ENCODE results near the gene RAB36. TPM values are rescaled to one million over a fixed set of nuclear protein-coding genes. Genes with fewer than 3 reads are reported as not detected.
"Not testable (repeated sequence)": the region's sequence is repeated elsewhere in the genome, so short reads cannot be mapped to it uniquely, and the experiment has no call there.

The RAB36 gene
- polyA plus RNA-seq, 4 donors: 6.8 to 18.0 (median 14.6) TPM

DNA sequence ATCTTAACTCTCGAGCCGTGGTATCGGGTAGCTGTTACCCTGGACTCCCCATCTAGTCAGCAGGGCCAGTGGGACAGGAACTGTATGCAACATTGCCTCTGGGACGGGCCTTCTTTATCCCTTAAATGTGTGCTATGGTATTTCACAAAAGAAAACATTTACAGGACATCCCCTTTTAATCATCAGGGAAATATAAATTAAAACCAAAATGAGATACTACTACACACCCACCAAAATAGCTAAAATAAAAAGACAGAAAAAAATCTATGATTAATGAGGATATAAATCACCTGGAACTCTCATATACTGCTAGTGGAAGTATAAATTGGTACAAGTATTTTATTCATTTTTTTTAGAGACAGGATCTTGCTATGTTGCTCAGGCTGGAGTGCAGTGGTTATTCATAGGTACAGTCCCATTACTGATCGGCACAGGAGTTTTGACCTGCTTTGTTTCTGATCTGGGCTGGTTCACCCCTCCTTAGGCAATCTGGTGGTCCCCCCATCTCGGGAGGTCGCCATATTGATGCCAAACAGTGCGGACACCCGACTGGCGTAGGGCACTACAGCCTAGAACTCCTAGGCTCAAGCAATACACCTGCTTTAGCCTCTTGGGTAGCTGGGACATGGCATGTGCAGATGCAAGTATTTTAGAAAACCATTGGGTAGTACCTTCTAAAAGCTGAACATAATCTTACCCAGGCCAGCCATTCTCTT lies 12.7 kb upstream of the RAB36 start:
- DNase-seq (ENCODE audit: low read depth in 4 of 4, low spot score in 3 of 4): no peak

DNA sequence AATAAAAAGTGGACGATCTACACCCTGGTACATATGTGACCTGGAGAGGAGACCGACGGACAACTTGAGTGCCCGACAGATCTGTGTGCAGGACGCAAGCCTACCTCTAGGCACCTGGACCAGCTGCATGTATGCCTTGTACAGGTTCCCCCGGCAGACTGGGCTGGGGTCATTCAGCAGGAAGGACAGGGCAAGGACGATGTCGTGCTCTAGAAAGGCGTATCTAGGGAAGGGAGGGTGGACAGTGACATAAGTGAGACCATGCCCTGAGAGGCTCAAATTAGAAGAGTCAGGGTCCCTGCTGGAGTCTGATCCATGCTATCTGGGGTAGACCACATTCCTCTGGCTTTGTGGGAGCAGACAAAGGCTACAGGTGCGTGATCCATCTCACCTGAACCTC lies 11.4 kb upstream of the RAB36 start:
- no peak for DNase-seq (ENCODE audit: low read depth in 4 of 4, low spot score in 3 of 4)

- not testable (repeated sequence) for DNase-seq (ENCODE audit: low read depth in 4 of 4, low spot score in 3 of 4)
These were observed 8.3 kb upstream of the RAB36 start for GRCh38 chr22:23136991-23137390.

DNA sequence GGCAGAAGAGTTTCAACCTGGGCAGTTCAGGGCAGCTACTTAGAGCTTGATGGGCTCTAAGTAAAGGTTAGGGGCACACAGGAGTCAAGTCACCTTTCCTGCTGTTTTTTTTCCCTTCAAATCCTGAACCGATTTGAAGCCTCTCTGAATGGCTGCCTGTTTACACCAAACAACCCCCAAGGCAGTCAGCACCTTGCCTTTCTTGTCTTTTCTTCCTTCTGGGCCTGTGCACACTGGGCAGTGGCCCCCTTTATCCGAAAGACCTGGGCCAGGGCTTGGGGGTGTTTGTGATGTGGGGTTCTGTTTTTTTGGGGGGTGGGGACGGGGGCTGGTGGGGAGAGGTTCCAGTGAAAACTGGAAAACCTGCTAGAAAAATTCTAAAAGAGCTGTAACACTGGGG lies 7.8 kb upstream of the RAB36 start:
- no peak for DNase-seq (ENCODE audit: low read depth in 4 of 4, low spot score in 3 of 4)

DNA sequence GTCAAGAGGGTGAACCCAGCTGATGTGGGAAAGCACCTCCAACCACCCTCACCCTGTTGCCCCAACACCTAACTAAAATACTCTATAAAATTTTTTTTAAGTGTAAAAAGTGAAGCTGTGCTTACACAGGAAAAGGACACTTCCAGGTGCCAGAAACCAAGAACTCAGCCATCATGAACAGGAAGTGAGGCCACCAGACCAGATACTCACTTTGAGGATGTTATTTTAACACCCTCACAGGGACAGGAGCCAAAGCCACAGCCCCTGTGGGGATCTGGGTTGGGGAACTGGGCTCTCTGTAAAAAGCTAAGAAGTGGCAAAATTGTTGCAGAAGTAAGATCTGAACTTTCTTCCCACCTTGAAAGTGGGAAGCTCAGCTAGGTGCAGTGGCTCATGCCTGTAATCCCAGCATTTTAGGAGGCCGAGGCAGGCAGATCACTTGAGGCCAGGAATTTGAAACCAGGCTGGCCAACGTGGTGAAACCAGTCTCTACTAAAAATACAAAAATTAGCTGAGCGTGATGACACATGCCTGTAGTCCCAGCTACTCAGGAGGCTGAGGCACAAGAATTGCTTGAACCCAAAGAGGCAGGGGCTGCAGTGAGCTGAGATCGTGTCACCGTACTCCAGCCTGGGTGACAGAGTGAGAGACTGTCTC lies 7.2 kb upstream of the RAB36 start:
- no peak for DNase-seq (ENCODE audit: low read depth in 4 of 4, low spot score in 3 of 4)

DNA sequence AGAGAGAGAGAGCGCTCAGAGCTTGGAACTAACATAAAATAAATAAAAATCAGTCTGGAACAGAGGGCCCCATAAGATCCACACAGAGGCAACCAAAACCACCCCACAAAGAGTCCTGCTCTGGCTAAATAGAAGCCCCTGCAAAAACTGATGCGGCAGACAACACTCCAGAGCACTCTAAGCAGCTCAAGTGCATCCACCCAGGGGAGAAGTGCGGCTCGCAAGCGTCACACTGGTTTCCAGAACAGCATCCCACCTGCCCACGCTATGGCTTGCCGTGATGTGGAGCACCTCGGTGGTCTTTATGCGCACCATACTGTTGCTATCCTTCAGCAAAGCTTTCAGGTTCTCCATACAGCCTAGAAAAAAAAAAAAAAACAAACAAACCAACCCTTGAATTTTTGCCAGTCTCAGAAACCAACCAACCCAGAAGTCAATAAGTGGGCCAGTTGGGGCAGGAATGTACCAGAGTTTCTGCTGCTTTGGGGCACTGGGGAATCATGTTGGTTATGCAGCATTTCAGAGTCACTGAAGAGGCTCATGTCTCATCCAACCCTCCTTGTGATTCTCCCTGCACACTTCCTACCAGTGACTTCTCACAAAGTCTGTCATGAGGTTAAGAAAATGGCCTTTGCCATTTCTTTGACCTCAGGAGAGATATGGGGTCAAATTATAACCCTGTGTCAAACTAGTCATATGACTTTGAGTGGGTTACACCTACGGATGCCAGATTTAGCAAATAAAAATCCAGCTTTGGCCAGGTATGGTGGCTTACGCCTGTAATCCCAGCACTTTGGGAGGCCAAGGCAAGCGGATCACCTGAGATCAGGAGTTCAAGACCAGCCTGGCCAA lies 6.5 kb upstream of the RAB36 start:
- no peak for DNase-seq (ENCODE audit: low read depth in 4 of 4, low spot score in 3 of 4)

GRCh38 chr22:23140385-23140784 lies 4.9 kb upstream of the RAB36 start:
- no peak for DNase-seq (ENCODE audit: low read depth in 4 of 4, low spot score in 3 of 4)

DNA sequence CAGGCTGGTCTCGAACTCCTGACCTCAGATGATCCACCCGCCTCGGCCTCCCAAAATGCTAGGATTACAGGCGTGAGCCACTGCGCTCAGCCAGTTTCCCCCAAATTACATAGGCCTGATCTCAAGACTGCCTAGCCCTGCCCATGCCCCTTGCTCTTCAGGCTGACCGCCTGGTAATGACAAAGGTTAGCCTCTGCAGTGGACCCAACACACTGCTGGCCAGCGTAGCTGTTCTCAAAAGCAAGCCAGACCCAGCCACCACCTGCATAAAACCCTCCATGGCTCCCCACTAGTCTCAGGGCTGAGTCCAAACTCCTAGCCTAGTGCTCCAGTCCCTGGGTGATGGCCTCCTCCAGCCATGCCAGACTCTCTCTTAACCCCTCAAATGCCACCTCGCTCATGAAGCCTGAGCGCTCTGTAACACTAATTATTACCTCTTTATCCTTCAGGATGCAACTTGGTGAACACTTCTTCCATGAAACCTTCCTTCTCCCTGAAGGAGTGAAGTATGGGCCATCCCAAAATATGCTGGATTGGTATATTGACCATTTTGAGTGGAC lies 2.7 kb upstream of the RAB36 start:
- DNase-seq (ENCODE audit: low read depth in 4 of 4, low spot score in 3 of 4): no peak

- no peak for DNase-seq (ENCODE audit: low read depth in 4 of 4, low spot score in 3 of 4)
These were observed 2.2 kb upstream of the RAB36 start for GRCh38 chr22:23143119-23143518.

DNA sequence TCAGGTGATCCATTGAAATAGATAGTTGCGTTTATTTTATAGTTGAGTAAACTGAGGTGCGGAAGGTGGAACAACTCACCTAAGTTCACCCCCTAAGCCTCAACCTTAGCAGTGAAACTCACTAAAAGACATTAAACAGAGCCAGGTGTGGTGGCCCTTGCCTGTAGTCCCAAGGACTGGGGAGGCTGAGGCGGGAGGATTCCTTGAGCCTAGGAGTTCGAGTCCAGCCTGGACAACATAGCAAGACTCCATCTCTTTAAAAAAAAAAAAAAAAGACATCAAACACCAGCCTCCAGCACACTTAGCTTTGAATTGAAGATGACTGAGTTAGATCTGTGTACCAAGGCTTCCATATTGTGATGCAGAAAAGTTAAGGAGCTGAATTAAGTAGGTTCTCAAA lies 845 bp upstream of the RAB36 start:
- no peak for DNase-seq (ENCODE audit: low read depth in 4 of 4, low spot score in 3 of 4)

DNA sequence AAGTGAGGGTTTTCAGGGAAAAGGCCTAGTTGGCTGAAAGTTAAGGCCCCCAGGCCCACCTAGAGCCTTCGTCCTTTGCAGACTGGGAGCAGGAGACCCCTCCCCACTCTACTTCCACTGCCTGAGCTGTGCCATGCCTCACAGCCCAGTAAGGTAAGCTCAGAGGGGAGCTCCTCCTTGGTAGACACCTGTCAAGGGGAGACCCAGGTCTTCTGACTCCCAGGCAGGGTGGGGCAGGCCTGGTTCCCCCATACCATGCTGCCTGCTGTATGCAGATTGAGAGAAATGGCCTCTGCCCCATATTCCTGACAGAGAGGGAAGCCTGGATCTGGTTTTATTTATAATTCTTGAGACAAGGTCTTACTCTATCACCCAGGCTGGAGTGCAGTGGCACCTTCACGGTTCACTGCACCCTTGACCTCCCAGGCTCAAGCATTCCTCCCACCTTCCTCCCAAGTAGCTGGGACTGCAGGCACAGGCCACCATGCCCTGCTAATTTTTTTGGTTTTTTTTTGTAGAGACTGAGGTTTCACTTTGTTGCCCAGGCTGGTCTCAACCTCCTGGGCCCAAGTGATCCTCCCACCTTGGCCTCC lies 697 bp downstream of the RAB36 start:
- DNase-seq (ENCODE audit: low read depth in 4 of 4, low spot score in 3 of 4): peak in 1 of 4 donors; percentile 24

- no peak for DNase-seq (ENCODE audit: low read depth in 4 of 4, low spot score in 3 of 4)
These were observed 1.4 kb downstream of the RAB36 start for GRCh38 chr22:23146478-23147205.

DNA sequence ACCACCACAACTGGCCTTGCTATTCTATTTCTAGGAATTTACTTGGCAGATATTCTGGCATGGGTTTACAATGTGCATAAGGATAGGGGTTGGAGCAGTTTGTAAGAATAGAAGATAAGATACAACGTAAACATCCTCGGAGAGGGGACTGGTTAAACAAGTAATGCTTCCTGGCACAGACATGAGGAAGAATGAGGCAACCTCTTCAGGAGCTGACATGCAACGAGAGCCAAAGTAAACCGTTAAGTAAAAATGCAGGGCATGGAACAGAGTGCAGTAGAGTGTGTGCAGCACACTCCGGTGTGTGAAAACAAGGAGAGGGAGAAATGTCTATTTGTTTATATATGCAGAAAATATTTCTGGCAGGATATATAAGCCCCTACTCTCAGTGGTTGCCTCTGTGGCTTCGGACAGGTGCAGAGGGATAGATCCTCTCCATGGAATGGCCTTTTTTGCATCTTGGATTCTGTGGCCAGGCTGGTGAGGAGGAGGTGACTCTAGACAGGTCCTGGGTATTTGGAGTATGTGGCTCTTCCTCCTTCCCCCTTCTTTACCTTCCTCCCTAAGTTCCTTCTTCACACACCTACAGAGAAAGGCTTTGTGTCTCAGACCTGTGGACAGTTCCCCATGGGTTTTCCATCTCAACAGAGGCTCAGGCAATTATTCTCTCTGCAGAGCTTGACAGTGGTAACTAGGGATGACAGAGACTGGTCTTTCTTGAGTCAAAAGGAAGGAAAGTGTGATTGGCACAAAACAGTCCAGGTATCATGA lies 2.5 kb downstream of the RAB36 start:
- no peak for DNase-seq (ENCODE audit: low read depth in 4 of 4, low spot score in 3 of 4)

DNA sequence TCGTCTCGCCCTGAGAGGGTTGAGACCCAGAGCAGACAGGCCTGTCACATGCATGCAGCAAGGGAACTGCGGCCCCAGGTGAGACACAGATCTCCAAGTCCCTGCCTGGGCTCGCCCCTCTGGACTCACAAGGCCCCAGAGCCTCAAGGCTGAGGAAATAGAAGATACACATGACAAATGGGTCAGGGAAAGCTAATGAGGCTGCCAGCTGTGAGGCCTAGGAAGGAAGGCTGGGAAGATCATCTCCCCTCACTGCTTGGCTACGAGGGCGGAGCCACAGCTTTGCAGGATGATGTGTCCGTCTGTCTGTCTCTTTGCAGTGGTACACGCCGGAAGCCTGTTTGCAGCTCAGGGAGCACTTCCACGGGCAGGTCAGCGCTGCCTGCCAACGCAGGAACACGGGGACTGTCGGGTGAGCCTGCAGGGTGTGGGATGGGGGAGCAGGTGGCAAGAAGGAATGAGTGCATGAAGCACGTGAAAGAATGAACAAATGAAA lies 4.5 kb downstream of the RAB36 start:
- DNase-seq (ENCODE audit: low read depth in 4 of 4, low spot score in 3 of 4): no peak

DNA sequence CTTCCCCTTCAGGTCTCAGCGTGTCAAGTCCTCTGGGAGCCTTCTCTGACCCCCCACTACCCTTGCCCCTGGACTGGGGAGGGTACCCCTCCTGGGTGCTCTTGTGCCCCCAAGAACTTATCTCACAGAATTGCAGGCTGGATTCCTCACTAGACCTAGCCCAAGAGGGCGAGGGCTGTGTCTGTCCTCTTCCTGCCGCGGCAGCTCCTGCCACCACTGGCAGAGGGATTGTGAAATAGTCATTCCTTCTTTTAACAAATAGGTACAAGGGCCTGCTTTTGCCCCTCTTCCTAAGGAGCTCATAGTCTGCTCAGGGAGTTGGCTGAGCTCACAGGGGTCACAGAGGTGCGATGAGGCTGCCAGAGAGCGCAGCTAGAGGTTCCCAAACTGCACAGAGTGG lies 5.5 kb downstream of the RAB36 start:
- DNase-seq (ENCODE audit: low read depth in 4 of 4, low spot score in 3 of 4): no peak

DNA sequence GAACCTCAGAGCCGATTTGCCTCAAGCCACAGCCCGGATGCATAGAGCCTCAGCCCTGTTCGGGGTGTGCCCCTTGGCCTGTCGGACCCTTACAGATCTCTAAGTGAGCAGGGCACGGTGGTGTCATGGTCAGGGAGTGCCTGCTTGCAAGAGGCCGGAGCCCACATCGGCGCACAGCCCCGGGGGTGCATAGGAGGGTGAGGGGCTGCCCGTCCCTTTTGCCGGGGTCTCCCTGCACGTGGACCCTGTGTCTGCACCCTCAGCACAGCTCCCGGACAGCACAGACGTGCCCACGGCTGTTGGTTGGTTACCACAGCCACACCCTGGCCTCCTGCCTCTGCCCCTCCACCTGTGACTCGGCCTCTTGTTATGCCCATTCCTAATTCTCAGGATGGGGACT lies 6.5 kb downstream of the RAB36 start:
- no peak for DNase-seq (ENCODE audit: low read depth in 4 of 4, low spot score in 3 of 4)

GRCh38 chr22:23152238-23153114 lies 7.2 kb downstream of the RAB36 start:
- DNase-seq (ENCODE audit: low read depth in 4 of 4, low spot score in 3 of 4): no peak

- DNase-seq (ENCODE audit: low read depth in 4 of 4, low spot score in 3 of 4): no peak
These were observed 8.7 kb downstream of the RAB36 start for GRCh38 chr22:23153994-23154393.

Data from left renal pelvis (tissue), 4 donors.